RWPE2 (cell line): ENCODE data around the gene MYO1D.

ENCODE experiments used
- ATAC-seq: fragments of 200-7000 bp; cut with Tn5 transposase; 3 replicates; pipeline ENCODE4 v1.9.1; 2021; ENCODE audit warnings: low read depth
- DNase-seq: peaks from one replicate; pipeline ENCODE4 v3.0.0-alpha.2; 2020; ENCODE audit warnings: low spot score
- H3K27ac ChIP-seq: fragments of 450-650 bp; 2 replicates; pipeline ENCODE4 v1.5.1; 2017; ENCODE audit warnings: mild to moderate bottlenecking; ENCODE audit not compliant: poor library complexity, severe bottlenecking
- H3K27me3 ChIP-seq: fragments of 250-450 bp; sonication (Bioruptor Pico); 2 replicates; pipeline ENCODE4 v1.5.1; 2021; ENCODE audit warnings: mild to moderate bottlenecking, moderate library complexity; ENCODE audit not compliant: insufficient read depth, poor library complexity, severe bottlenecking
- H3K36me3 ChIP-seq: fragments of 250-450 bp; sonication (Bioruptor Pico); 2 replicates; pipeline ENCODE4 v1.5.1; 2020; ENCODE audit warnings: low read depth, mild to moderate bottlenecking, moderate library complexity
- H3K4me1 ChIP-seq: fragments of 250-450 bp; sonication (Bioruptor Pico); 2 replicates; pipeline ENCODE4 v1.5.1; 2021; ENCODE audit warnings: mild to moderate bottlenecking, moderate library complexity; ENCODE audit not compliant: insufficient read depth, poor library complexity, severe bottlenecking
- H3K4me3 ChIP-seq: fragments of 250-450 bp; sonication (Bioruptor Pico); 2 replicates; pipeline ENCODE4 v1.5.1; 2021; ENCODE audit warnings: mild to moderate bottlenecking, moderate library complexity; ENCODE audit not compliant: severe bottlenecking
- H3K9me3 ChIP-seq: fragments of 250-450 bp; sonication (Bioruptor Pico); 2 replicates; pipeline ENCODE4 v1.5.1; 2021; ENCODE audit warnings: mild to moderate bottlenecking, moderate library complexity; ENCODE audit not compliant: severe bottlenecking
- CTCF ChIP-seq: fragments of 450-650 bp; IDR thresholded peaks from one replicate; pipeline ENCODE4 v1.5.1; 2017; ENCODE audit warnings: mild to moderate bottlenecking, moderate library complexity; ENCODE audit not compliant: poor library complexity, severe bottlenecking

MYO1D gene

DNA sequence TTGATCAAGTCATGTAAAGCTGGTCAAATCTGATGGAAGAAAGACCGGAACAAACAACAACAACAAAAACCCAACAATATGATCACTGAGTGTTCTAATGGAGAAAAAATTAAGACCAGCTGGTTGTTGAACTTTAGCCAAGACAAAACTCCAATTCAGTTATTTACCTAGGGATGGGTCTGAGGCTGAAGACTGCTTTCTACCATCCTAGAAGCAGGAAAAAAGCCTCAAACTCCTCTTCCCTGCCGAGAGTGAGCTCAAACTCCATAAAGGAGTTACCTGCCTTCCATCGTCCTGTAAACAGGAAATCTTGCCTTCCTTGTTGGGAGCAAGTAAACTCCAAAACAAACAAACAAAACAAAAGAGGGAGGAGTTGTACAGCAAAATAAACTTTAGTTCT is 28.0 kb upstream of the MYO1D start:
- ATAC-seq (no peak), DNase-seq (no peak)
- Histone ChIP-seq H3K4me3 (no peak overlapping the region), H3K4me1 (no peaks in the 10 kb centered on the region), H3K27me3 (no peaks in the 10 kb centered on the region), H3K27ac (no peak overlapping the region), H3K36me3 (no peaks in the 10 kb centered on the region), H3K9me3 (no peaks in the 10 kb centered on the region)
- TF ChIP-seq CTCF: no peak

- Histone ChIP-seq H3K27ac (no peak overlapping the region), H3K4me1 (no peaks in the 10 kb centered on the region), H3K4me3 (no peak overlapping the region), H3K36me3 (no peaks in the 10 kb centered on the region), H3K27me3 (no peaks in the 10 kb centered on the region), H3K9me3 (no peaks in the 10 kb centered on the region)
- no peak for ATAC-seq
- no peak for DNase-seq
- TF ChIP-seq CTCF: no peak
Observed at GRCh38 chr17:32903774-32904673, 27.1 kb upstream of the MYO1D start.

GRCh38 chr17:32901743-32902142 is 24.8 kb upstream of the MYO1D start:
- Histone ChIP-seq H3K4me3 (no peak overlapping the region), H3K36me3 (no peaks in the 10 kb centered on the region), H3K9me3 (no peaks in the 10 kb centered on the region), H3K27ac (no peak overlapping the region), H3K27me3 (no peaks in the 10 kb centered on the region), H3K4me1 (no peaks in the 10 kb centered on the region)
- no peak for TF ChIP-seq CTCF
- no peak for DNase-seq
- ATAC-seq: no peak

DNA sequence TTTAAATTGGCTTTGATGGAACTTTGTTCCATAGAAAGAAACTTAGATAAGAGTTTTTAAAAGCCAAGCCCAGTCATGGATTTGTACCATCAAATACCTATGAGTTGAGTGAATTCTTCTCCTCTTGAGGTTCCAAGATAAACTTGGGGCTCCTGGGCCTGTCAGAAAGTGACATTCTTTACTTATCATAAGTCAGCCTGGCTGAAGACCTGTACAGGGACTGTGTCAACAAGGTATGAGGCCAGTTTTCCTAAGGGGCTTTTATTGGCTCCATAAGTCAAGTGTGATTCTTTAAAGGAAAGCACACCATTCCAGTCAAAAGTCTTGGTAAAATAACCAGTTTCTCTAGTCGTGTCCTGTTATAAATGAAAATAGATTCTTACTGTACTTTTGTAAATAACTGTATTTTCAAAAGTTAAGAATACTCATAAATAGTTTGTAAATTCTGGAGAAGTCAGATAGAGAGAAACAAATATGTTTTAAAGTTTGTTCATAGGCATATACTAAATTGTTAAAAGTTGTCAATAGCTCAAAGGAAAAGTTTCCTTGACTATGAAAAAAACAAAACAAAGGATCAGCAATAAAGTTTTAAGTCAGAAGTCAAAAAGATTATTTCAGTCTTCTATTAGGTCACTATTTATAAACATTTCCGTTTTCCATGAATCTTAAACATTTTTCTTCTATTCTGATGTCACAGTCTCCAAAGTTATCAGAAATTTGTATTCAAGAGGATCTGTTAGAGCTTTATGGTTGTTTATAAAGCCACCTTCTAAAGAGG is 22.5 kb upstream of the MYO1D start:
- H3K27me3 ChIP-seq: no peaks in the 10 kb centered on the region
- no peak for TF ChIP-seq CTCF

More for the DNA sequence above, 22.5 kb upstream of the MYO1D start:
- Histone ChIP-seq H3K4me3 (no peak overlapping the region), H3K9me3 (no peaks in the 10 kb centered on the region), H3K36me3 (no peaks in the 10 kb centered on the region), H3K27ac (no peak overlapping the region), H3K4me1 (no peaks in the 10 kb centered on the region)
- ATAC-seq (no peak), DNase-seq (no peak)
